HepG2 (cell line): Measurements from ENCODE around the gene NEK5. TPM values are rescaled to one million over a fixed set of nuclear protein-coding genes. Genes with fewer than 3 reads are reported as not detected.
A peak's percentile ranks its signal among the peaks of the same experiment; 100 is the strongest.

ENCODE experiments used
- CHD4 ChIP-seq: fragments of 200-600 bp; sonication (generic); IDR thresholded peaks from 2 replicates; pipeline ENCODE4 v1.7.0; 2017; ENCODE audit warnings: mild to moderate bottlenecking, low read length, borderline replicate concordance
- DMTF1 ChIP-seq: sonication (generic); formaldehyde crosslinking; IDR thresholded peaks from 2 replicates; pipeline ENCODE4 v1.4.0; 2020; ENCODE audit warnings: mild to moderate bottlenecking, missing genetic modification reagents
- HES4 ChIP-seq: sonication (generic); formaldehyde crosslinking; IDR thresholded peaks from 2 replicates; pipeline ENCODE4 v1.9.0; 2021; ENCODE audit warnings: mild to moderate bottlenecking, missing genetic modification reagents, borderline replicate concordance
- HMG20B ChIP-seq: conservative IDR thresholded peaks from 2 replicates; pipeline ENCODE4 v1.6.1; 2016; ENCODE audit warnings: missing genetic modification reagents, missing compliant biosample characterization
- KIAA2018 ChIP-seq: sonication (generic); formaldehyde crosslinking; IDR thresholded peaks from 2 replicates; pipeline ENCODE4 v1.5.0; 2020; ENCODE audit warnings: mild to moderate bottlenecking, missing genetic modification reagents, borderline replicate concordance
- MBD4 ChIP-seq: IDR thresholded peaks from 2 replicates; pipeline ENCODE4 v1.6.1; 2012; ENCODE audit warnings: low read length, inconsistent platforms, borderline replicate concordance
- MLXIP ChIP-seq: sonication (generic); formaldehyde crosslinking; IDR thresholded peaks from 2 replicates; pipeline ENCODE4 v1.9.0; 2021; ENCODE audit warnings: missing genetic modification reagents, borderline replicate concordance
- MXD3 ChIP-seq: IDR thresholded peaks from 2 replicates; pipeline ENCODE4 v1.6.1; 2016; ENCODE audit warnings: mild to moderate bottlenecking, missing biosample characterization, missing genetic modification reagents
- NFIB ChIP-seq: sonication (generic); formaldehyde crosslinking; IDR thresholded peaks from 2 replicates; pipeline ENCODE4 v1.9.0; 2021; ENCODE audit warnings: missing genetic modification reagents, mild to moderate bottlenecking, borderline replicate concordance
- RXRA ChIP-seq: sonication (generic); formaldehyde crosslinking; IDR thresholded peaks from 2 replicates; pipeline ENCODE4 v1.5.1; 2020; ENCODE audit warnings: missing genetic modification reagents
- SNAPC2 ChIP-seq: sonication (generic); formaldehyde crosslinking; IDR thresholded peaks from 2 replicates; pipeline ENCODE4 v1.8.1; 2022; ENCODE audit warnings: mild to moderate bottlenecking, missing genetic modification reagents
- ZNF17 ChIP-seq: sonication (generic); formaldehyde crosslinking; IDR thresholded peaks from 2 replicates; pipeline ENCODE4 v1.5.0; 2020; ENCODE audit warnings: mild to moderate bottlenecking, missing genetic modification reagents
- ZNF598 ChIP-seq: sonication (generic); formaldehyde crosslinking; IDR thresholded peaks from 2 replicates; pipeline ENCODE4 v1.5.1; 2020; ENCODE audit warnings: mild to moderate bottlenecking, missing genetic modification reagents, borderline replicate concordance
- ZNF619 ChIP-seq: sonication (generic); formaldehyde crosslinking; IDR thresholded peaks from 2 replicates; pipeline ENCODE4 v1.4.0; 2020; ENCODE audit warnings: mild to moderate bottlenecking, missing genetic modification reagents
- ZNF878 ChIP-seq: sonication (generic); formaldehyde crosslinking; IDR thresholded peaks from 2 replicates; pipeline ENCODE4 v1.8.1; 2023; ENCODE audit warnings: mild to moderate bottlenecking, missing genetic modification reagents, moderate library complexity
- polyA plus RNA-seq, 8 experiments: library from polyadenylated mRNA; depleted of rRNA in 3 of 8; stranded (reverse) in 7 of 8; unstranded in 1 of 8; fragments of >200 nt; fragmentation: Illumina TruSeq in 4 of 8; extraction: Trizol in 4 of 8; gene quantifications; 2 replicates each; pipeline versions ENCODE4 v1.2.1 to v1.2.3, GENCODE V29; 2011 to 2016; ENCODE audit warnings: low read depth in 4 of 8, missing spikeins in 1 of 8, mixed read lengths in 1 of 8; ENCODE audit not compliant: insufficient read depth in 1 of 8
- total RNA-seq, 5 experiments: library from RNA; depleted of rRNA; stranded (reverse); fragments of >200 nt; fragmentation: Illumina TruSeq; extraction: Trizol; gene quantifications; 2 replicates each; pipeline ENCODE4 v1.2.3, GENCODE V29; 2016; ENCODE audit warnings: low read depth in 1 of 5

NEK5 gene
- total and polyA plus RNA-seq, 2 of the 13 experiments (the other 11 are each of a cell fraction or from before 2014, with no cell fraction given), result 0.12 to 0.22 TPM

GRCh38 chr13:51997641-51998330 lies 131.1 kb downstream of the NEK5 start (continued):
- TF ChIP-seq KIAA2018 (CRISPR knock-in tag) (no peak), MBD4 (no peak), CHD4 (no peak), DMTF1 (CRISPR knock-in tag) (no peak), SNAPC2 (no peak), HES4 (CRISPR knock-in tag) (no peak), RXRA (CRISPR knock-in tag) (peak; percentile 79; the same call in 1 of the 2 replicates), ZNF17 (CRISPR knock-in tag) (no peak), MLXIP (CRISPR knock-in tag) (no peak), ZNF598 (CRISPR knock-in tag) (peak; percentile 32; the same call in 1 of the 2 replicates), MXD3 (CRISPR knock-in tag) (no peak), HMG20B (CRISPR knock-in tag) (peak; percentile 87), ZNF619 (CRISPR knock-in tag) (no peak), ZNF878 (CRISPR knock-in tag) (no peak), NFIB (CRISPR knock-in tag) (no peak)
